NCI-H2107 (cell line): ENCODE data around the gene OR2T8.
"Not testable (repeated sequence)": the region's sequence is repeated elsewhere in the genome, so short reads cannot be mapped to it uniquely, and the experiment has no call there.

Experiments used
- DNase-seq: peaks from one replicate; lab custom pipeline; 2025; lab: John Stamatoyannopoulos, UW

OR2T8 gene, protein sequence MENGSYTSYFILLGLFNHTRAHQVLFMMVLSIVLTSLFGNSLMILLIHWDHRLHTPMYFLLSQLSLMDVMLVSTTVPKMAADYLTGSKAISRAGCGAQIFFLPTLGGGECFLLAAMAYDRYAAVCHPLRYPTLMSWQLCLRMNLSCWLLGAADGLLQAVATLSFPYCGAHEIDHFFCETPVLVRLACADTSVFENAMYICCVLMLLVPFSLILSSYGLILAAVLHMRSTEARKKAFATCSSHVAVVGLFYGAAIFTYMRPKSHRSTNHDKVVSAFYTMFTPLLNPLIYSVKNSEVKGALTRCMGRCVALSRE

DNA sequence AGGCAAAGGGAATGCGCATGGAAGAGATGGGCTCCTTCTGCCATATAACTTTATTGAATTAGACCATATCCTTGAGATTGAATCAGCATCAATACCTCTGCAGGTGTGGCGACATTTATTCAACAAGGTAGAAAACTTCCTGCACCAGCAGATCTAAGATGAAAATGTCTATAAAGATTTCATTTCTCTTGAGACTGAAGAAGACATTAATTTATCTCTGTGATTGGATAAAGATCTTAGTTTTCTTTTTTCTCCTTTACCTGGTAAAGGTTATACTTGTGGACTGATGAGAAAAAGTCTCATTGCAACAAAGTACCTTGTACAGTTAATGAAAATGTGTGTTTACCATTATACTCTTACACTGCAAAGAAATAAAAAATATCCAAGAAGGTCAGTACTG, at the start of gene OR2T8:
Gene OR2T8 (plus strand): TSS at position 301 of the 400 bp plus-strand sequence. CDS start 766 bp downstream, outside the sequence.
- no peak for DNase-seq

DNA sequence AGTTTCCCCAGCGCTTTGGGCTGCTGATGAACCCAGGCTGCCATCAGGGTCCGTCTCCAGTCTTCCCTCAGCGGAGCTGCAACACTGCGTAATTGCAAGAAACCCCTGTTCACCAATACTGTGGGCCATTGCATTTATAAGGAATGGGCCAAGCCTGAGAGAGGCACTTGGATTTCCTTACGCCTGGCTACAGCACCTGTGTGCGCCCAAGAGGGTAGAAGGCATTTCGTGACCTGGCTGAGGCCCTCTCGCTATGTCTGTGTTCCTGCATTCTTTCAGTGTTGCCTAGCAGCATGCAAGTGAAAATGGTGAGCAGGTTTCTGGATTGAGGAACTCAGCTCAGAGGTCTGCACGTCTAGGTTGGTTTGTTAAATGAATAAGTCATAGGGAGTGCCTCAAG, 36.7 kb upstream of the OR2T8 start:
- DNase-seq, result no peak

DNA sequence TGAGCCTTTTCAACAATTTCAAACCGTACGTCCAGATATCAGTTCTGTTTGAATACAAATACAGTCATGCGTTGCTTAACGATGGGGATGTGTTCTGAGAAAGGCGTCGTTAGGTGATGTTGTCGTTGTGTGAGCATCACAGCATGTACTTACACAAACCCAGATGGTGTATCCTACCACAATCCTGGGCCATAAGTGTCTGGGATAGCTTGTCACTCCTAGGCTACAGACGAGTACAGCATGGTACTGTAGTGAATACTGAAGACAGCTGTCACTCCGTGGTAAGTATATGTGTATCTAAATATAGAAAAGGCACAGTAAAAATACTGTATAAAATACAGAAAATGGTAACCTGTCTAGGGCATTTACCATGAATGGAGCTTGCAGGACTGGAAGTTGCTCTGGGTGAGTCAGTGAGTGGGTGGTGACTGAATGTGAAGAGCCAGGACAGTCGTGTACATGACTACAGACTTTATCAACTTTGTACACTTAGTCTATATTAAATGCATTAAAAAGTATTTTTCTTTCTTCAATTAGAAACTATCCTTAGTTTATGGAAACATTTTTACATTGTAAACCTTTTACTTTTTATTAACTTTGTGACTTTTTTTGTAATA, 35.1 kb upstream of the OR2T8 start:
- no peak for DNase-seq

DNA sequence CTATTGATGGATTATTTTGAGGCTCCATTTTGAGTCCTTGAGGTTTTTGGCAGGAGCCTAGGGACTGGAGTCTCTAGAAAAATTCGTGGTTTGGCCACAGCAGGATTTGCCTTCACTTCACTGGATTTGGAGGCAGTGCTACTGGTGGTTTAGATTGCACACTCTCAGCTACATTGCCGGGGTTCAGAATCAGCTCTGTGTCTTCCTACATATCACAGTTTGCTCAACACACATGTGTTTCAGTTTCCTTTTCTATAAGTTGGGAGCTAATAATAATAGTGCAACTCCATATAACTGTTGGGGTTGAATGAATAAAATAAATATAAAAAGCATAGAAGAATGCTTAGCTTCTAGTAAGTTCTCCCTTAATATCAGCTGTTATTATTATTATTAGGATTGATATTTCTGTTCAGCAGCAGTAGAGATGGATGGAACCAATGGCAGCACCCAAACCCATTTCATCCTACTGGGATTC, 24.9 kb upstream of the OR2T8 start, which contains the start of gene OR2W3:
Gene OR2W3 (plus strand): TSS at position 425 of the 475 bp plus-strand sequence. CDS start 0 bp downstream, at position 425.
- no peak for DNase-seq

DNA sequence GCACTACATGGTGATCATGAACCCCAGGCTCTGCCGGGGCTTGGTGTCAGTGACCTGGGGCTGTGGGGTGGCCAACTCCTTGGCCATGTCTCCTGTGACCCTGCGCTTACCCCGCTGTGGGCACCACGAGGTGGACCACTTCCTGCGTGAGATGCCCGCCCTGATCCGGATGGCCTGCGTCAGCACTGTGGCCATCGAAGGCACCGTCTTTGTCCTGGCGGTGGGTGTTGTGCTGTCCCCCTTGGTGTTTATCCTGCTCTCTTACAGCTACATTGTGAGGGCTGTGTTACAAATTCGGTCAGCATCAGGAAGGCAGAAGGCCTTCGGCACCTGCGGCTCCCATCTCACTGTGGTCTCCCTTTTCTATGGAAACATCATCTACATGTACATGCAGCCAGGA, 24.1 kb upstream of the OR2T8 start:
- DNase-seq, result no peak

DNA sequence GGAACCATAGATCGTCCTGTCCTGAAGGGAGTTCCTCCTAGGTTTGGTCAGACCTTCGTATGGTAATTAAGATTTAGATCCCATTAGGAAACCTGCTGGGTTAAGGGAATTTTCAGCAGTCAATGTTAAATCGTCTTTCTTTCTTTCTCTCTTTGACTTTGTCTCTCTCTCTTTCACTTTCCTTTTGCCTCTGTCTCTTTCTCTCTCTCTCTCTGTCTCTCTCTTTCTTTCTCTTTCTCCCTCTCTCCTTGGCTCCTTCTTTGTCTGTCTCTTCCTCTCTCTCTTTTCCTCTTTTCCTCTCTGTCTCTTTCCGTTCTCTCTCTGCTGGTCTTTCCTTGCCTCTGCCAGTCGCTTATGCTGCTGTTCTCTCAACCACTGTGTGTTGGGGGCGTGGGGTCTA, 15.9 kb upstream of the OR2T8 start:
- no peak for DNase-seq

DNA sequence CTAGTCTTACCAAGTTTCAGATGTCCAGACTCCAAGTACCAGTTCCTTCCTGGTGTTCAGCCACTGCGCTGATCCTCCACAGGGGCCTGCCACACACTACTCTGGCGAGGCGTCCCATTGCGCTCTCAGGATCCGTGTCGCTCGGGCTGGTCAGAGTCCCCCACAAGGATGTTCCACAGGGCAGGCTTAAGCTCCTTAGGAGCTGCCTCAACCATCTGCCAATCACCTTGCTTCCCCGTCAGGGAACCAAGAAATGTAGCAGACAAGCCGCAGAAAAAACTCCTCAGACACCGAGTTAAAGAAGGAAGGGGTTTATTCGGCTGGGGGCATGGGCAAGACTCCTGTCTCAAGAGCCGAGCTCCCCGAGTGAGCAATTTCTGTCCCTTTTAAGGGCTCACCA, 14.9 kb upstream of the OR2T8 start:
- DNase-seq, result no peak

DNA sequence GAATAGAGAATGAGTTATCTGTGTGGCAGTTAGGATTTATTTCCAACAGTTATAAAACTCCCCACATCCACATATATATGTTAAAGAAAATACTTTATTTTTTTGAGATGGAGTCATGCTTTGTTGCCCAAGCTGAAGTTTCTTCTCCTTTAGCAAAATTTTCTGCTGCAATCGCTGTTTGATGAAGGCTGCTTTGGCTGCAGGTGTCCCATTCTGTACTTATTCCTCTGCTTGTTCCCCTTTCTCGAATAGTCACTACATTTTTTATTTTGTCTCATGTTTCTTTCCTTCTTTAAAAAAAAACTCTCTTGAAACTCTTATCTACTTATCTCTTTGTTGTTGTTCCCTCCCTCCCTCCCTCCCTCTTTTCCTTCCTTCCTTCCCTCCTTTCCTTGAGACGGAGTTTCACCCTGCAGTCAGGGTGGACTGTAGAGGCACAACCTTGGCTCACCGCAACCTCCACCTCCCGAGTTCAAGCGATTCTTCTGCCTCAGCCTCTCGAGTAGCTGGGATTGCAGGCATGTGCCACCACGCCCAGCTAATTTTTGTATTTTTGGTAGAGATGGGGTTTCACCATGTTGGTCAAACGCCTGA, 14.0 kb upstream of the OR2T8 start:
- DNase-seq, result no peak

DNA sequence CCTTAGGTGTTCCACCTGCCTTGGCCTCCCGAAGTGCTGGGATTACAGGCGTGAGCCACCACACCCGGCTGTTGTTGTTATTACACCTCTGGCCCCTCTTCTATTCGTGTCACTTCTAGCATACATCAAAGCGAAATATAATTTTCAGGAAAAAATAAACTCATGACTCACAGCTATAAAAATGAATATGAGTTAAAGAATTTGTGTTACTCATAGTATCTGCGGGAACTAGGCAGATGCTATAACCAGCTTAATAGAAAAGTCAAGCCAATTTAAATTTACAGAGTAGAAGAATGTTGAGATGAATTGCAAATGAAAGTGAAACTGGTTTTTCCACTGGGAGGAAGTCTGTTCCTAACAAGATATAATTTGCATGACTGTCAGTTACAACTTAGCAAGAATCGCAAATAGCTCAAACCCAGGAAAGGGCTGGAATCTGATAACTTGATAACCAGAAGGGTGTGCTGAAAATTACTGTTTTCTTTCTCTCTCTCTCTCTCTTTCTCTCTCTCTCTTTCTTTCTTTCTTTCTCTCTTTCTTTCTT, 13.5 kb upstream of the OR2T8 start:
- DNase-seq, result no peak

DNA sequence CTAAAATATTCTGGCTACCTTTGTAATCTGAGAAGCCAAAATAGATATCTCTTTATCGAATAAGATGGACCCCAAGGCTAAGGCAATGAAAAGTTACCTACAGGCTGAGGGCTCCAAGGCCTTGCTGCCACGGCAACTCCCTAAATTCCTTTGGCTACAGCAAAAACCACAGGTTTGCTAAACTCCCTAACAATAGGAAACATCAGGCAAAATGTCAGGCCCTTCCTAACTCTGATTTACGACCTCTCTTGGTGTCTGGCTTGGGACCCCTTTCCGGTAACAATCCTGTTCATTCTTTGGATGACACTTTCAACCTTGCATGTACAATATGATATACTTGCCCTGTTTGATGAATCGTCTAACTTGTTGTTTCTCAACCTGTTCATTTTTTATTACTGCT, 11.3 kb upstream of the OR2T8 start:
- no peak for DNase-seq

DNA sequence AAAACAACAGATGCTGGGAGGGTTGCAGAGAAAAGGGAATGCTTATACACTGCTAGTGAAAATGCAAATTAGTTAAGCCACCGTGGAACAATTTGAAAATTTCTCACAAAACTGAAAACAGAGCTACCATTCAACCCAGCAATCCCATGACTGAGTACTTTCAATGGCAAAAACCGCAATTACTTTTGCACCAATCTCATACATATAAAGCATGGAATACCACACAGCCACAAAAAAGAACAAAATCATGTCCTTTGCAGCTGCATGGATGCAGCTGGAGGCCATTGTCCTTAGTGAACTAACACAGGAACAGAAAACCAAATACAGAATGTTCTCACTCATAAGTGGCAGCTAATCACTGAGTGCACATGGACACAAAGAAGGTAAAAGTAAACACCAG, 6.3 kb upstream of the OR2T8 start:
- DNase-seq, result no peak

DNA sequence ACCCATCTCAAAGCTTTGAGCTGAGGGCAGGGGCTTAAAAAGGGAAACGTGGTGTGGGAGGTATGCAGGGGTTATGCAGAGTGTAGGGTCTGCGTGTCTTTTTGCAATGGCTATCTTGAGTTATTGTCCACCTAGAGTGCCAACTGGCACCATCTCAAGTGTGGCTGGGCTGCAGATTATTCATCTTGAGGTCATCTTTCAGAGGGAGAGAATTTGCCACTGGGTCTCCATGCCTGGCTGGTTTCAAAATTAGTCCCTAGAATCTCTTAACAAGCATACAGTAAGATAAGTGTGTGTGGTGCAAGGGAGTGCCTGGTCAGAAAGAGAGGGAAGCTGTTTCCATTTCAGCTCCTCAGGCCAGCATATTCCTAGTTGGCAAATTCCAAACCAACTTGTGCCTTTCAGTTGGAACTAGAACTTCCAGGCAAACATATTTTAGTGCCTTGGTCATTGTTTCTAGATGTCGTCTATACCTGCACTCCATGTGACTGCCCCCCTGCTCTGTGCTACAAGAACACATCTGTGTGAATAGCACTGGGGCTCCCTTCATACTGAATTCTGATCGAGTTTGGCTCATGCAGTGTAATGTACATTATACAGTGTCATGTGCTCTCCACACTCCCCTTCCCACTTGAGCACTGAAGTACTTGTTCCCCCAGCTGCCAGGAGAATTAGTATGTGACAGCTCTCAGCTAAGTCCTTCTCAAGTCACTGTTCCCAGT, 5.0 kb upstream of the OR2T8 start:
- no peak for DNase-seq

DNA sequence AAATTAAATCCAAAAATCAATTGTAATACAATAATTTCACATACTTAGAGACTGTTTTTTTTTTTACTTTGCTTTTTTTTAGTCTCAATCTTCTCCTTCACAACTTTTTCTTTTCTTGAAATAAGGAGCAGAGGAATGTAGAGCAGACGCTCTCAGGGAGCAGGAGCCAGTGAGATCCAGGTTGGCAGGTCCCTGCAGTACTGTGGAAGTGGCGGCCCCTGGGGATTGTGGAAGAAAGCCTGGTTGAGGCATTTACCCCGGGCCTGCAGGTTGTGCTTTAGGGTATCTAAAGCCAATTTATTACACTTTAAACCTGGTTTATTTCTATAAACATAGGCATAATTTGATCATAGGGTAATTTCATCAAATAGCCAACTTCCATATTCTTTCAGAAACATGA, 3.9 kb downstream of the OR2T8 start:
- DNase-seq, result no peak

DNA sequence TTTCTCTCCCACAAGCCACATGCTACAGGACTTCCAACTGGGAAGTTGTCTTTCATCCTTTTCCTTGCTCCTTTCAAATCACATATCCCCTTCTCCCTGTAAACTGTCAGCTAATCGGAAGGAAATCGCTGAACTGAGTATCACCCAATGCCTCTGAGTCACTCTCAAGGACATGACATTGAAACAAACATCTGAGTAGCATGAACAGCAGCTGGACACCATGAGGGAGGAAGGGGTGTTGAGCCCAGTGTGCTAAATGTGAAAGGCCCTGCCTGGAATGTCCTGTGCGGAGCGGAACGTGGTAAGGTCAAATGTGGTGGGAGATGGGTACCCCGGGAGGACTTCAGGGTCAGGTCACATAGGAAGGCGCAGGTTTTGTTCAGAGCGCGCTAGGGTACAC, 4.8 kb downstream of the OR2T8 start, which contains the start of gene OR2AJ1:
Gene OR2AJ1 (plus strand): TSS at position 22 of the 400 bp plus-strand sequence. CDS start 8,880 bp downstream, outside the sequence.
- DNase-seq, result no peak

DNA sequence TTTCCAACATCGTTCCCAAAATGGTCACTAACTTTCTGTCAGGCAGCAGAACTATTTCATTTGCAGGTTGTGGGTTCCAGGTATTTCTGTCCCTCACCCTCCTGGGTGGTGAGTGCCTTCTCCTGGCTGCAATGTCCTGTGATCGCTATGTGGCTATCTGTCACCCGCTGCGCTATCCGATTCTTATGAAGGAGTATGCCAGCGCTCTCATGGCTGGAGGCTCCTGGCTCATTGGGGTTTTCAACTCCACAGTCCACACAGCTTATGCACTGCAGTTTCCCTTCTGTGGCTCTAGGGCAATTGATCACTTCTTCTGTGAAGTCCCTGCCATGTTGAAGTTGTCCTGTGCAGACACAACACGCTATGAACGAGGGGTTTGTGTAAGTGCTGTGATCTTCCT, 13.9 kb downstream of the OR2T8 start:
- DNase-seq, result no peak

DNA sequence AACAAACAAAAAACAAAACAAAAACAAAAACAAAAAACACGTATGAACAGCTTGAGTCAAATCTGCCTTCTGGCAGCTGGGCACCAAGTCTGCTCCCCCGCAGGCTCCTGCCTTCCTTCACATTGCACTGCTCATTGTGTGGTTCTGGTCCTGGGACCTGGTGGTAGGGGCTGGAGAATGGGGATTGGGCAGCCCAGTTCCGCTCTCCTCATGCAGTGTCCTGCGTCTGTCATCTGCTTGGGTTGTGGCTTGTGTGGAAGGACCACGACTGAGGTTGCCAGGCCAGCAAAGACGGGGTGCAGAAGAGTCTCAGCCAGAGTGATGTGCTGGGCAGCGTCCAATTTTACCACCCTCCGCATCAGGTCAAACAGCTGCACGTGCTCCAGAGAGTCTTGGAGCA, 15.7 kb downstream of the OR2T8 start:
- no peak for DNase-seq

DNA sequence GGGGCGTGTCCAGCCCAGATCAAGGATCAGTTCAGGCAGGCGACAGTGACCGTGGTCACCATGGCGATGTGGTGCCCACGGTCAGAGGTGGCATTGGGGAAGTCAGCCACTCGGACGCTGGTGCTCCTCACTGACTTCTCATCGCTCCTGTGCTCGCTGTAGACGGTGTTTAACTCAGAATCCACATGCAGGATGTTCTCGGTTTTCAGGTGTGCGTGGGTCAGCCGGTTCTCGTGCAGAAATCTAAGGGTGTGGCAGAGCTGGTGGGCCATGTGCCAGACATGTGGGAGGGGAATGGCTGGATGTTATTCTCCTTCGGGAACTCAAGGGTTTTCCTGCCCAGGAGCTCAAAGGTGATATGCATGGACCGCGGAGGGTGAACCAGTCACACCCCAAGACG, 16.4 kb downstream of the OR2T8 start:
- no peak for DNase-seq

DNA sequence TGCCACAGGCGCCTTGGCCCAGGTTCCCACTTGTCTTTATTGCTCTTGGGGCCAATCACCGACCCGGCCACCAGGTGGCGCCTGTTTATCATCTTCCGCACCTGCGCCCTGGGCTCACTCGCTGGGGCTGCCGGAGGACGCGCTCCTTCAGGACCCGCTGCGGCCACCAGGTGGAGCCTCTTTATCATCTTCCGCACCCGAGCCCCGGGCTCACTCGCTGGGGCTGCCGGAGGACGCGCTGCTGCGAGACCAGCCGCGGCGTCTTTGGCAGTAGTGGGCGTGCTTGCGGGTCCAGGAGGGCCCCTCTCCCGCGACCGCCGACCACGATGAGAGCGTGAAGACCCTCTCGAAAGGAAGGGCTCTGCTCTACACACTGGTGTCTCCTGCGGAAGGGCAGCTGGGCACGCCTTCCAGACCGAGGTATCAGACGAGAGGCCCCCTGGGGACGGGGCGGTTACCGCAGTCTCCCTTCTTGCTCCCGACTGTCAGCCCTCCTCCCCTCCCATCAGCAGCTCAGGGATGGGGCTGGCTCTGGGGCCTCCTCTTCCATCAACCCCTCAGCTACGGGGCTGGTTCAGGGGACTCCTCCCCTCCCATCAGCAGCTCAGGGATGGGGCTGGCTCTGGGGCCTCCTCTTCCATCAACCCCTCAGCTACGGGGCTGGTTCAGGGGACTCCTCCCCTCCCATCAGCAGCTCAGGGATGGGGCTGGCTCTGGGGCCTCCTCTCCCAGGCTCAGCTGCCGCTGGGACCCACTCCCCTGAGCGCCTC, 17.1 kb downstream of the OR2T8 start:
- not testable (repeated sequence) for DNase-seq

DNA sequence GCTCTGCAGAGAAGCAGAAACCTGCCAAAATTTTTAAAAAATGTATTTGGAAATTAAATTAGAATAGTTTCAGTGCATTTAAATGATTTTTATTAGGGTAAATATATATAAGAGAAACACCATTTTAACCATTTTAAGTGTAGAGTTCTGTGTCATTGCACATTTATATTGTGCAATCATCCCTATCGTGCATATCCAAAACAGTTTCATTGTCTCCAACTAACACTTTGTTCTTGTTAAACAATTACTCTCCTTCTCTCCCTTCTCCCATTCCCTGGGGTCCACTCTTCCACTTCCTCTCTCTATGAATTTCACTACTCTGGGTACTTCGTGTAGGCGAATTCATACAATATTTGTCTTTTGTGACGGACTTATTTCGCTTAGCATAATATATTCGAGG, 22.6 kb downstream of the OR2T8 start:
- no peak for DNase-seq

DNA sequence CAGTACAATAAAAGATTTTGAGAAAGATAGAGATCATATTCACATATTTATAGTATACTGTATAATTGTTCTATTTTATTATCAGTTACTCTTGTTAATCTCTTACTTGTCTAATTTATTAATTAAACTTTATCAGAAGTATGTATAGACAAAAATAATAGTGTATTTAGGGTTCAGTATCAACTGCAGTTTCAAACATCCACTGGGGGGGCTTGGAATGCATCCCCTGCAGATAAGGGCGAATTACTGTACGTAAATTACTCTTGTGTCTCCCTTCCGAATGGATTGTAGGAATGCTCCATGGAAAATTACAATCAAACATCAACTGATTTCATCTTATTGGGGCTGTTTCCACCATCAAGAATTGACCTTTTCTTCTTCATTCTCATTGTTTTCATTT, 28.5 kb downstream of the OR2T8 start, which contains the start of gene OR2L8:
Gene OR2L8 (plus strand): TSS at position 301 of the 400 bp plus-strand sequence. CDS start 0 bp downstream, at position 301.
- DNase-seq, result no peak

DNA sequence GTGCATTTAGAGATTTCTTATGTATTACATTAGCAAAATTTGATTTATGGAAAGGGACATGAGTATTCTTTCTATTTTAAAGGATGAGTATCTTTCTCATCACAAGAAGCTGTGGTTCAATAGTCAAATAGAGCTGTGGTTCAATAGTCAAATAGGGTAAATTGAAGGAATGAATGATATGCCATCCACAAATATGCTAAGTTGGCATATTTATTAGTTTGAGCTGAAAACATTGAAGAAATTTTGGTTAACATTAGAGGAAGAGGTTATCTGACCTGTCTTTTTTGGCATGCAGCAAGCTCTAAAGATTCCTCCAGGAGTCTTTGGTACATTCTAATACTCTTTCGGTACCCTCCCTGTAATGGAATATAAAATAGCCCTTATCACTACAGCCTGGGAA, 33.4 kb downstream of the OR2T8 start:
- DNase-seq, result no peak
